GM10266 (cell line): ENCODE results near the gene PRMT7.

Source experiments
- DNase-seq: peaks from one replicate; pipeline ENCODE4 v3.0.0; 2012; ENCODE audit errors: extremely low spot score
- TF ChIP-seq, protein P1 (sequence below): IDR thresholded peaks from 2 replicates; pipeline ENCODE4 v1.5.1; 2012; ENCODE audit warnings: mild to moderate bottlenecking, low read depth; ENCODE audit not compliant: control insufficient read depth, insufficient read depth; ENCODE audit errors: missing control alignments

Gene PRMT7

DNA sequence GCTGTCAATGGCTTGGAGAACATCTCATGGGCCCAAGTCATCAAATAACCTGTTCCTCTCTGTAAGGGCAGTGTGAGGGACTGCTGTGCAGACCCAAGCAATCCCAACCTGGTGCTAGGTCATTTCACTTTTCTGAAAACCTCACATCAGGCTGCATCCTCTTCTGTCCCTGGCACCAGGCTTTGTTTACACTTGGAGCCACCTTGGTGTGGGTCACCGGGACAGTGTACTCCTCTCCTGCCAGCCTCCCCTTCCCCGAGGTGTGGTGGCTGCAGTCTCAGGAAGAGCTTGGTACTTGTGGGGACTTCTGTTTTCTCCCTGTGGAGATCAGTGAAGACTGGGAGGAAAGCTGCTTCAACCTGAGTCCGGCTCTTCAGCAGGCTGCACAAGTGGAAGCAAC is 12.5 kb upstream of the PRMT7 start:
- no peak for DNase-seq
- TF ChIP-seq, protein P1, sequence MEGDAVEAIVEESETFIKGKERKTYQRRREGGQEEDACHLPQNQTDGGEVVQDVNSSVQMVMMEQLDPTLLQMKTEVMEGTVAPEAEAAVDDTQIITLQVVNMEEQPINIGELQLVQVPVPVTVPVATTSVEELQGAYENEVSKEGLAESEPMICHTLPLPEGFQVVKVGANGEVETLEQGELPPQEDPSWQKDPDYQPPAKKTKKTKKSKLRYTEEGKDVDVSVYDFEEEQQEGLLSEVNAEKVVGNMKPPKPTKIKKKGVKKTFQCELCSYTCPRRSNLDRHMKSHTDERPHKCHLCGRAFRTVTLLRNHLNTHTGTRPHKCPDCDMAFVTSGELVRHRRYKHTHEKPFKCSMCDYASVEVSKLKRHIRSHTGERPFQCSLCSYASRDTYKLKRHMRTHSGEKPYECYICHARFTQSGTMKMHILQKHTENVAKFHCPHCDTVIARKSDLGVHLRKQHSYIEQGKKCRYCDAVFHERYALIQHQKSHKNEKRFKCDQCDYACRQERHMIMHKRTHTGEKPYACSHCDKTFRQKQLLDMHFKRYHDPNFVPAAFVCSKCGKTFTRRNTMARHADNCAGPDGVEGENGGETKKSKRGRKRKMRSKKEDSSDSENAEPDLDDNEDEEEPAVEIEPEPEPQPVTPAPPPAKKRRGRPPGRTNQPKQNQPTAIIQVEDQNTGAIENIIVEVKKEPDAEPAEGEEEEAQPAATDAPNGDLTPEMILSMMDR = no peak

DNA sequence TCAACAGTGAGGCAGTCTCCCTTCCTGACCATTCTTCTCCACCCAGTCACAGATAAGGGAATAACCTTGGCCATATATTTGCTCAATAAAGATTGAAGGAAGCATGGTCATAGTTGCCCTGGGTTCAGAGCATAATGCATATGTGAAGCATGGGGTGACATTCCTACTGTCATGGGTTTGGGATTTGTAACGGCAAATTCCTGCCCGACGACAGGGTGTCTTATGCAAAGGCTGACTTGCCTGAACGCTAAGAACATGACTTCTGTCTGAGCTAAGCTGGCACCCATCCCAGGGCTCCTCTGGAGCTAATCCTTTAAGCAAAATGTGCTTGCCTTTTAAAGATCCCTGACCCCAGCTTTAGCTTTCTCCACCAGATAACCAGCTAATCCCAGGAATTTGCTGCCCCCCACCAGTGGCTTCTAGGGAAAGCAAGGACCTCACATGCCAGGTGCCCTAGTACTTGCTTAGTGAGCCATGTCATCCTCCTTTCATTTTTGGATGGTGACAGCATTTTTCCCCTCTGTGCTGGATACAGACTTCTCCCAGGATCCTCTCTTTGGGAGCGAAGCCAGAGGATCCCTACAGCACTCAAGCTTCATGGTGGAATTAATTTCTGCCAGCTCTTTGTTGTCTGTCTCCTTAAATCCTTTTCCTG is 11.8 kb upstream of the PRMT7 start:
- TF ChIP-seq, protein P1 = no peak
- DNase-seq = no peak

DNA sequence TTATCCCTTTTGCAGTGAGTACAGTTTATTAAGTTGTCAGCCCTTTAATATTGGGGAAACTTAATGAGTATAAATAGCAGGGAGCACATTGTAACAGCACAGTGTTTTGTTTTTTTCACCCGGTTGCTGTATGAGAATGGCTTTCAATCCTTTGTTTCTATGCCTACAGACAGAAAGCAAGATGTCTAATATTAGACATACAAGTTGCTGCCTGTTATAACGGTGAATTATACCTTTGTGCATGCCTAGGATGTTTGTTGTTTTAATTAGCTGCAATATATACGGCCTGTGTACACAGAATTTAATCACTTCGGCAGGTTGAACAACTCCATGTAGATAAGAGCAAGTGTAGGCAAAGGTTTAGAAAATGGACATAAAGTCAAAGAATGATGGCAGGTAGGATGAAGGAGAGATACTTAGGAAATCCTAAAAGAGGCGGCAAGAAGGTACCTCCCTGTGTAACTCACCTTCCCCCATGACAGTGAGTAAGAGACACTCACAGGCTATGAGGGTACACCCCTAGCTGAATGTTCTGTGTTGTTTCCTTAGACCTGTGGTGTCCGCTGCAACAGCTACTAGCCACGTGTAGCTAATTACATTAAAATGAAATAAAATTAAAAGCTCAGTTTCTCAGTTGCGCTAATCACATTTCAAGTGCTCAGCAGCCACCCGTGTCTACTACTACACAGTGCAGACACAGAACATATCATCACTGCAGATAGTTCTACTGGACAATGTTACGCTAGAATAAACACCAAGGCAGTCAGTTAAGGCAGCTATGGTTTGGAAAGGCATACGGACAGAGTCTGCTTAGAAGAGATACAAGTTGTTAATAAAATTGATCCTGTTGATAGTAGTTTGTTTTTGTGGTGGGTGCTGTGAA is 11.0 kb upstream of the PRMT7 start:
- TF ChIP-seq, protein P1 = no peak
- DNase-seq = no peak

DNA sequence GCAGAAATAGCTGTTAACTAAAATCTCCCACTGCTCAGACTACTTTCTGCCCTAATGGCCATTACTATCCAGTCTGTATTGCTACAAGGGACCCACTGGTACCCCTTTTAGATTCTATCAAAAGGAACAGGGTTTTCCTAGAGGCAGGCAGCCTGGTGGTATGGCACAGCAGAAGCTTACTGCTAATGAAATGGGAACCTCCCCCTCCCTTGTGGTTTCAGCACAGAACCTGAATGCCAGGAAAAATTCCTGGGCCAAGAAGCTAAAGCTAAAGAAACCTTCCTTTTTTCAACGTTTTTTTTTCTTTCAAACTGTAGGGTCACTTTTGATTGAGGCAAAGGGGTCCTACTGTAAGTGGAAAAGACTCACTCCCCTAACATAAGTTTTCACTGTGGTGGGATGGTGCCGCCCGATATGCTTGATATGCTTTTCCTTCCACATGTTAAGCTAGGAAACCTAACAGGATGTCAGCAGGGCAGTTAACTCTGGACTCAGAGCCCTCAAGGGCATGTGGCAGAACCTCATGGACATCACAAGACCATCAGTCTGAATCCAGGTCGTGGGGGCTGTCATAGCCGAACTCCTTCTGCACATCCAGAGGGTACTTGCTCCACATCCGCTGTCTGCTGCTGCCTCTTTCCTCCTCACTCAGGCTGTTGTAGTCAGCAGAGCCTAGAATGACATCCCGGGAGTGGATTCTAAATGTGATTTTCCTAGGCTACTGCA is 9.9 kb upstream of the PRMT7 start:
- no peak for DNase-seq

DNA sequence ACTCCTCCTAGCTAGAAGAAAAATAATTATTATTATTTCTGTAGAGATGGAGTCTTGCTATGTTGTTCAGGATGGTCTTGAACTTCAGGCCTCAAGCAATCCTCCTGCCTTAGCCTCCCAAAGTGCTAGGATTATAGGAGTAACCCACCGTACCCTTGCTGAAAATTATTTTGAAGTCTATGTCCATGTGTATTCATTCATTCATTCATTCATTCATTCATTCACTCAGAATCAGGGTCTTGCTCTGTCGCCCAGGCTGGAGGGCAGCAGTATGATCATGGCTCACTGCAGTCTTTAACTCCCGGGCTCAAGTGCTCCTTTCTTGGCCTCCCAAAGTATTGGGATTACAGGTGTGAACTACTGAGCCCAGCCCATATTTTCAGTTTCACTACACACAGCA is 4.2 kb upstream of the PRMT7 start:
- TF ChIP-seq, protein P1 = no peak
- DNase-seq = no peak

More for the DNA sequence above, 9.9 kb upstream of the PRMT7 start:
- TF ChIP-seq, protein P1 = no peak

DNA sequence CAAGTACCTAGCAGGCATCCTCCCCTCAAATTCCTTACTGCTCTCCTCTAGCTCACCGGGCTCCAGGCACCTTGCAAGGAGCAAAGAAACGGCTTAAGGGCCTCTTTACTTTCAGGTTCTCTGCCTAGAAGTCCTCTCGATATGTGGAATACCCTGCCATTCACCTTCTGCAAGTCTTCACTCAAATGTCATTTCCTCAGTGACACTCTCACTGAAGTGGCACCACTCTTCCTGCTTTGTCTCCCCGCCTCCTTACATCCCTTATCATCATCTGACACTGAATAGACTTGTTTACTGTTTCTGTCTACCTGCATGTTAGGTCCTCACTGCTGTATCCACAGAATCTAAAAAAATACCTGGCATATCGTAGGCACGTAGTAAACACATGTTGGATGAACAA is 1.0 kb upstream of the PRMT7 start:
- TF ChIP-seq, protein P1 = no peak
- DNase-seq = no peak
